Memory B cell (primary cell): ENCODE data around the gene PAPLN.
"Not testable (repeated sequence)": the region's sequence is repeated elsewhere in the genome, so short reads cannot be mapped to it uniquely, and the experiment has no call there.

Experiments used
- ATAC-seq: fragments of 150-1000 bp; cut with Tn5 transposase; 2 replicates; pipeline ENCODE4 v1.10.0; 2021; ENCODE audit warnings: low read depth, mild to moderate bottlenecking, moderate library complexity
- DNase-seq, 2 donors: peaks; one replicate each; pipeline ENCODE4 v3.0.0; 2022; ENCODE audit warnings: low spot score in 2 of 2
- H3K27ac Mint-ChIP-seq: one replicate; pipeline ENCODE4 v1.8.0; 2022; ENCODE audit warnings: mild to moderate bottlenecking, moderate library complexity, mixed read lengths
- H3K27me3 Mint-ChIP-seq: one replicate; pipeline ENCODE4 v1.8.0; 2022; ENCODE audit warnings: mixed read lengths
- H3K36me3 Mint-ChIP-seq: one replicate; pipeline ENCODE4 v1.8.0; 2022; ENCODE audit warnings: mild to moderate bottlenecking, mixed read lengths
- H3K4me1 Mint-ChIP-seq: one replicate; pipeline ENCODE4 v1.8.0; 2022; ENCODE audit warnings: mixed read lengths
- H3K4me3 Mint-ChIP-seq: one replicate; pipeline ENCODE4 v1.8.0; 2022; ENCODE audit warnings: mild to moderate bottlenecking, moderate library complexity, mixed read lengths
- H3K9me3 Mint-ChIP-seq: one replicate; pipeline ENCODE4 v1.8.0; 2022; ENCODE audit warnings: mixed read lengths

Gene PAPLN

GRCh38 chr14:73293782-73294781 is 56.8 kb downstream of the PAPLN start:
- Mint-ChIP-seq H3K4me3 (no peak overlapping the region), H3K4me1 (no peaks in the 10 kb centered on the region), H3K36me3 (peaks cover 4% of the 10 kb centered on the region), H3K27me3 (no peaks in the 10 kb centered on the region), H3K27ac (no peak overlapping the region), H3K9me3 (no peaks in the 10 kb centered on the region)
- DNase-seq, result no peak
- ATAC-seq, result no peak

DNA sequence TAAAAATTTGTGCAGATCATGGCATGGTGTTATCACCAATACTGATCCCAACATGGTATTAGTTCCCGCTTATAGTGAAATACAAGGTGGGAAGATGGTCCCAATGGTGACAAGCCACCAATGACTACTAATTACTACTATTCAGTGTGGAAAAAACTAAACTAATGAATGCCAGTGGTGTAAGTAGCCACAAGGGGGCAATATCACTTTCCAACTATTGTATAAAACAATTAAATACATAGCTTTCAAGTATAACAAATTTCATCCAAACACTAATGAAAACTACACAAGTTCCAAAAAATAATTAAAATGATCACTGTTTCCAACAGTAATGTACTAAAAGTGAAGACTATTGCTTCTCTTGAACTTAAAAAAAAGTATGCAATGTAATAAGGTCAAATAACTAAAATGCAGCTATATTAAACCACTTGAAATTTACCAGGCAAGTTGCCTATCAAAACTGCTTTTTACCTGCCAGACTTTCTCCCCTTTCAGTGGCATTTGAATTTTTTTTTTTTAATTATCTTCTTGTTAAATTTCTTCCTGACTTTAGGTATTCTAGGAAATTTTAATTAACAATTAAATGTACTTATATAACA is 58.0 kb downstream of the PAPLN start:
- no peaks in the 10 kb centered on the region for H3K4me1 Mint-ChIP-seq
- peaks cover 7% of the 10 kb centered on the region for H3K36me3 Mint-ChIP-seq
- no peak overlapping the region for H3K27ac Mint-ChIP-seq
- H3K4me3 Mint-ChIP-seq, result no peak overlapping the region
- peak in 1 of 2 donors; percentile 53 for DNase-seq
- no peaks in the 10 kb centered on the region for H3K9me3 Mint-ChIP-seq
- peak; percentile 54 for ATAC-seq
- H3K27me3 Mint-ChIP-seq, result no peaks in the 10 kb centered on the region

- Mint-ChIP-seq H3K27me3 (no peaks in the 10 kb centered on the region), H3K36me3 (peaks cover 16% of the 10 kb centered on the region), H3K4me1 (peaks cover 22% of the 10 kb centered on the region), H3K27ac (peak overlapping the region; percentile 32), H3K4me3 (no peak overlapping the region), H3K9me3 (no peaks in the 10 kb centered on the region)
- ATAC-seq, result no peak
- DNase-seq, result no peak
Observed at GRCh38 chr14:73305499-73305898, 68.2 kb downstream of the PAPLN start.

- peaks cover 12% of the 10 kb centered on the region for H3K36me3 Mint-ChIP-seq
- peak overlapping the region; percentile 4 for H3K27ac Mint-ChIP-seq
- H3K4me1 Mint-ChIP-seq, result peaks cover 27% of the 10 kb centered on the region
- DNase-seq (no peak), ATAC-seq (no peak)
- H3K9me3 Mint-ChIP-seq, result no peaks in the 10 kb centered on the region
- no peaks in the 10 kb centered on the region for H3K27me3 Mint-ChIP-seq
- no peak overlapping the region for H3K4me3 Mint-ChIP-seq
Observed at GRCh38 chr14:73307261-73307660, 70.0 kb downstream of the PAPLN start.

GRCh38 chr14:73309207-73309606 is 71.9 kb downstream of the PAPLN start:
- H3K27me3 Mint-ChIP-seq, H3K9me3 Mint-ChIP-seq, H3K27ac Mint-ChIP-seq, H3K4me3 Mint-ChIP-seq, ATAC-seq, DNase-seq: not testable (repeated sequence)
- H3K4me1 Mint-ChIP-seq, result peaks cover 15% of the 10 kb centered on the region
- peaks cover 12% of the 10 kb centered on the region for H3K36me3 Mint-ChIP-seq

DNA sequence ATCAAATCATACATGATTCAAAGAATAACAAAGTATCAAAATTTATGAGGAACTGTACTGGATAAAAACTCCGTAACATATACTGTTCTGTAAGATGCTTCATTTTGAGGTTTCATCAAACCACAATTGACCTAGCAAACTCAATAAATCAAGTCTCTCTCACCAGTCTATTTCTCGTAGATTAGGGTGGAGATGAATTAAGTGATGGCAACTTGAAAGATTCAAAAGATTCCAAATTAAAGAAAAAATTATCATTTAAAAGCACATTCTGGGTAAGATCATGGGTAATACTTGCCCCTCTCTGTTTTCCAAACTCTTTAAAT is 74.4 kb downstream of the PAPLN start:
- Mint-ChIP-seq H3K4me3 (no peak overlapping the region), H3K4me1 (peaks cover 14% of the 10 kb centered on the region), H3K9me3 (no peaks in the 10 kb centered on the region), H3K27ac (peak overlapping the region; percentile 32), H3K36me3 (peaks cover 15% of the 10 kb centered on the region), H3K27me3 (no peaks in the 10 kb centered on the region)
- ATAC-seq (no peak), DNase-seq (no peak)

GRCh38 chr14:73312687-73313086 is 75.4 kb downstream of the PAPLN start:
- peaks cover 10% of the 10 kb centered on the region for H3K4me1 Mint-ChIP-seq
- no peak overlapping the region for H3K4me3 Mint-ChIP-seq
- peaks cover 11% of the 10 kb centered on the region for H3K36me3 Mint-ChIP-seq
- no peak for DNase-seq
- H3K27me3 Mint-ChIP-seq, result no peaks in the 10 kb centered on the region
- no peak for ATAC-seq
- H3K27ac Mint-ChIP-seq, result no peak overlapping the region
- no peaks in the 10 kb centered on the region for H3K9me3 Mint-ChIP-seq

DNA sequence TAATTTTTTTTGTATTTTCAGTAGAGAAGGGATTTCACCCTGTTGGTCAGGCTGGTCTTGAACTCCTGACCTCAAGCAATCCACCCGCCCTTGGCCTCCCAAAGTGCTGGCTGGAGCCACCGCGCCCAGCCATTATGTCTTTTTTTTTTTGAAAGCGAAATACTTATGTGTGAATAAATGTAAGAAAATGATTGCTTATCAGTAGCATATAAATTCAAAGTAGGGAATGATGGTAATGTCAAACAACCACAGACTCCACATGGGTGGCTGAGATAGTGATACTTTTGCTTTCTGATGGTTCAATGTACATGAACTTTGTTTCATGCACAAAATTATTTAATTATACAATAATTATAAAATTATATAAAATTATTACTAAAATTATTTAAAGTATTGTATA is 75.8 kb downstream of the PAPLN start:
- H3K27ac Mint-ChIP-seq, result no peak overlapping the region
- DNase-seq (no peak), ATAC-seq (no peak)
- no peak overlapping the region for H3K4me3 Mint-ChIP-seq
- peaks cover 8% of the 10 kb centered on the region for H3K4me1 Mint-ChIP-seq
- no peaks in the 10 kb centered on the region for H3K9me3 Mint-ChIP-seq
- H3K27me3 Mint-ChIP-seq, result no peaks in the 10 kb centered on the region
- peaks cover 8% of the 10 kb centered on the region for H3K36me3 Mint-ChIP-seq

GRCh38 chr14:73323896-73324399 is 86.6 kb downstream of the PAPLN start:
- H3K4me1 Mint-ChIP-seq, result peaks cover 7% of the 10 kb centered on the region
- H3K4me3 Mint-ChIP-seq, result no peak overlapping the region
- H3K9me3 Mint-ChIP-seq, result no peaks in the 10 kb centered on the region
- no peaks in the 10 kb centered on the region for H3K27me3 Mint-ChIP-seq
- no peak for ATAC-seq
- no peak for DNase-seq
- H3K27ac Mint-ChIP-seq, result no peak overlapping the region
- peaks cover 10% of the 10 kb centered on the region for H3K36me3 Mint-ChIP-seq
